Upper lobe of left lung (tissue), 6 donors: Measurements from ENCODE around the gene CDH13. TPM values are rescaled to one million over a fixed set of nuclear protein-coding genes. Genes with fewer than 3 reads are reported as not detected.

ENCODE experiments used
- ATAC-seq, 2 donors: fragments of 200-7000 bp; cut with Tn5 transposase; one replicate each; pipeline ENCODE4 v1.9.1; 2022; ENCODE audit warnings: mild to moderate bottlenecking in 2 of 2, moderate library complexity in 2 of 2; ENCODE audit not compliant: low FRiP score in 2 of 2
- DNase-seq, 2 donors: peaks; one replicate each; pipeline ENCODE4 v3.0.0-alpha.2; 2019 to 2020
- H3K27ac ChIP-seq, 4 donors: fragments of 200-600 bp; sonication (generic); one replicate each; pipeline ENCODE4 v1.5.1; 2016 to 2019
- H3K27me3 ChIP-seq, 4 donors: fragments of 200-600 bp; sonication (generic); one replicate each; pipeline ENCODE4 v1.5.1; 2017 to 2019
- H3K36me3 ChIP-seq, 4 donors: fragments of 200-600 bp; sonication (generic); one replicate each; pipeline ENCODE4 v1.5.1; 2016 to 2019
- H3K4me1 ChIP-seq, 4 donors: fragments of 200-600 bp; sonication (generic); one replicate each; pipeline ENCODE4 v1.5.1; 2018 to 2019
- H3K4me3 ChIP-seq, 4 donors: fragments of 200-600 bp; sonication (generic); one replicate each; pipeline ENCODE4 v1.5.1; 2017 to 2019; ENCODE audit warnings: mild to moderate bottlenecking in 2 of 4, moderate library complexity in 1 of 4
- H3K9me3 ChIP-seq, 4 donors: fragments of 200-600 bp; sonication (generic); one replicate each; pipeline ENCODE4 v1.5.1; 2018 to 2019
- EP300 ChIP-seq, 4 donors: sonication (generic); formaldehyde crosslinking; IDR thresholded peaks; one replicate each; pipeline ENCODE4 v1.5.1; 2017; ENCODE audit warnings: antibody characterized with exemption in 4 of 4, control low read depth in 2 of 4
- POLR2A ChIP-seq, 4 donors: fragments of 450-650 bp; IDR thresholded peaks; one replicate each; pipeline ENCODE4 v1.5.1; 2016 to 2017; ENCODE audit warnings: antibody characterized with exemption in 4 of 4, mild to moderate bottlenecking in 2 of 4
- POLR2AphosphoS5 ChIP-seq, 2 donors: sonication (generic); formaldehyde crosslinking; IDR thresholded peaks; one replicate each; pipeline ENCODE4 v1.5.1; 2017; ENCODE audit warnings: antibody characterized with exemption in 2 of 2
- WGBS, 2 donors: methylation state at CpG; one replicate each; pipeline ENCODE4 v1.1.5; 2017 to 2018; 5-methylcytosine and 5-hydroxymethylcytosine counted together
- total RNA-seq, 6 donors: library from RNA; depleted of rRNA in 4 of 6; stranded (reverse); fragments of >200 nt in 4 of 6; gene quantifications; one replicate each; pipeline versions ENCODE4 v1.1.0 to v1.2.1, GENCODE V29; 2016 to 2021
- TF ChIP-seq, protein P1 (sequence below), 6 experiments: fragments of 450-650 bp in 4 of 6; fragments of 200-600 bp in 2 of 6; sonication (generic) in 2 of 6; IDR thresholded peaks; one replicate each; pipeline ENCODE4 v1.5.1; 2016 to 2019; ENCODE audit warnings: antibody characterized with exemption in 6 of 6
- donor health status: DM: no; HTN: no; CAD: no; lungs with moderate emphysema.
- donor health status: DM: no; HTN: yes; CAD: no; lungs with severe emphysema.

The CDH13 gene
- total RNA-seq, 6 donors from 2014 or later, result 11.3 to 39.8 (median 19.9) TPM

GRCh38 chr16:83552930-83553329 lies 926.2 kb downstream of the CDH13 start:
- H3K27ac ChIP-seq, result no peak overlapping the region
- H3K9me3 ChIP-seq, result no peaks in the 10 kb centered on the region
- no peaks in the 10 kb centered on the region for H3K4me1 ChIP-seq
- no peaks in the 10 kb centered on the region for H3K27me3 ChIP-seq
- DNase-seq (no peak), ATAC-seq (no peak)
- no peaks in the 10 kb centered on the region for H3K36me3 ChIP-seq
- TF ChIP-seq EP300 (IDR thresholded peaks at IDR 0.05) (no peak), POLR2A (IDR thresholded peaks at IDR 0.05) (no peak), POLR2AphosphoS5 (IDR thresholded peaks at IDR 0.05) (no peak)
- TF ChIP-seq, protein P1, sequence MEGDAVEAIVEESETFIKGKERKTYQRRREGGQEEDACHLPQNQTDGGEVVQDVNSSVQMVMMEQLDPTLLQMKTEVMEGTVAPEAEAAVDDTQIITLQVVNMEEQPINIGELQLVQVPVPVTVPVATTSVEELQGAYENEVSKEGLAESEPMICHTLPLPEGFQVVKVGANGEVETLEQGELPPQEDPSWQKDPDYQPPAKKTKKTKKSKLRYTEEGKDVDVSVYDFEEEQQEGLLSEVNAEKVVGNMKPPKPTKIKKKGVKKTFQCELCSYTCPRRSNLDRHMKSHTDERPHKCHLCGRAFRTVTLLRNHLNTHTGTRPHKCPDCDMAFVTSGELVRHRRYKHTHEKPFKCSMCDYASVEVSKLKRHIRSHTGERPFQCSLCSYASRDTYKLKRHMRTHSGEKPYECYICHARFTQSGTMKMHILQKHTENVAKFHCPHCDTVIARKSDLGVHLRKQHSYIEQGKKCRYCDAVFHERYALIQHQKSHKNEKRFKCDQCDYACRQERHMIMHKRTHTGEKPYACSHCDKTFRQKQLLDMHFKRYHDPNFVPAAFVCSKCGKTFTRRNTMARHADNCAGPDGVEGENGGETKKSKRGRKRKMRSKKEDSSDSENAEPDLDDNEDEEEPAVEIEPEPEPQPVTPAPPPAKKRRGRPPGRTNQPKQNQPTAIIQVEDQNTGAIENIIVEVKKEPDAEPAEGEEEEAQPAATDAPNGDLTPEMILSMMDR (IDR thresholded peaks at IDR 0.05), result no peak
- no peak overlapping the region for H3K4me3 ChIP-seq
- 75 to 80% methylated on average over 10 of the region's 10 CpGs for WGBS, 2 donors

GRCh38 chr16:83554096-83554495 lies 927.3 kb downstream of the CDH13 start:
- TF ChIP-seq POLR2A (IDR thresholded peaks at IDR 0.05) (no peak), POLR2AphosphoS5 (IDR thresholded peaks at IDR 0.05) (no peak), EP300 (IDR thresholded peaks at IDR 0.05) (no peak)
- TF ChIP-seq, protein P1 (IDR thresholded peaks at IDR 0.05), result no peak
- no peaks in the 10 kb centered on the region for H3K9me3 ChIP-seq
- ATAC-seq, result no peak
- no peak for DNase-seq
- H3K4me3 ChIP-seq, result no peak overlapping the region
- H3K36me3 ChIP-seq, result no peaks in the 10 kb centered on the region
- H3K4me1 ChIP-seq, result no peaks in the 10 kb centered on the region
- H3K27ac ChIP-seq, result no peak overlapping the region
- no peaks in the 10 kb centered on the region for H3K27me3 ChIP-seq
- 69 to 75% methylated on average over 3 of the region's 3 CpGs for WGBS, 2 donors

DNA sequence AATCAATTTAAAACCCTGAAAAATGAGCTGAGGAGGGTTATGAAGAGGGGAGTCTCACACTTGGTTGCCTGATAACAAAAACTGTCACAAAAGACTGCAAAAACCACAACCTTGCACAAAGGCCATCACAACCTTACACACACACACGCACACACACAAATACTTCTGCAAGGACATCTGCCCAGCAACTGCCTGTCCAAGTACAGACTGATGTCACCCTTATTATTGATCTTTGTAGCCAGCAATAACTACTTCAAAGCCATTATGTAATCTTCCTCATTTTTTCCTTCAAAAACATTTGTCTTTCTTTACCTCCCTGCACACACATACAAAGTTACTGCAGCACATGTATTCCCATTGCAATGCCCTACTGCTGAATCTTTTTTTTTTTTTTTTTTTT lies 927.8 kb downstream of the CDH13 start:
- Histone ChIP-seq H3K9me3 (no peaks in the 10 kb centered on the region), H3K4me3 (no peak overlapping the region), H3K4me1 (no peaks in the 10 kb centered on the region), H3K27me3 (no peaks in the 10 kb centered on the region), H3K36me3 (no peaks in the 10 kb centered on the region), H3K27ac (no peak overlapping the region)
- WGBS, 2 donors, result 90 to 93% methylated on average over 1 of the region's 1 CpG
- DNase-seq, result no peak
- no peak for TF ChIP-seq POLR2A (IDR thresholded peaks at IDR 0.05)
- TF ChIP-seq, protein P1 (IDR thresholded peaks at IDR 0.05), result no peak
- no peak for TF ChIP-seq EP300 (IDR thresholded peaks at IDR 0.05)
- TF ChIP-seq POLR2AphosphoS5 (IDR thresholded peaks at IDR 0.05), result no peak
- ATAC-seq, result no peak

DNA sequence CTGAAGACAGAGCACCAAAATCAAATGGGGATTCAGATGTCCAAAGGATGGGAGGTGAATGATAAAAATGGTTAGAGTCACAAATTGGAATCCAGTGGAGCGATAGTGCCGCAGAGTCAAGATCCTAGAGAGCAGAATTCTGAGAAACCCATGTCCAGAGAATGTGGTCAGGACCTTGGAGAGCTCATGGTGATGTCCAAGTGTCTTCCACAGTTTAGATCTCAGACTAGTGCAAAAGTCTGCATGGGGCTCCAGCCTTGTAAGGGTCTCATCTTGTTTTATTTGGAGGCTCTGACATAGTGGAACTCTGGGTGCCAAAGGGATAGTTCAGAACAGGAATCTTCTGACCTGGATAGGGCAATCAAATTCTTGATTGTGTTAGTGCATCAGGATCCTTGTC lies 935.1 kb downstream of the CDH13 start:
- DNase-seq (no peak), ATAC-seq (no peak)
- Histone ChIP-seq H3K9me3 (no peaks in the 10 kb centered on the region), H3K27ac (no peak overlapping the region), H3K27me3 (no peaks in the 10 kb centered on the region), H3K36me3 (no peaks in the 10 kb centered on the region), H3K4me1 (no peaks in the 10 kb centered on the region), H3K4me3 (no peak overlapping the region)
- 92 to 96% methylated on average over 2 of the region's 2 CpGs for WGBS, 2 donors
- TF ChIP-seq POLR2A (IDR thresholded peaks at IDR 0.05) (no peak), EP300 (IDR thresholded peaks at IDR 0.05) (no peak), POLR2AphosphoS5 (IDR thresholded peaks at IDR 0.05) (no peak)
- TF ChIP-seq, protein P1 (IDR thresholded peaks at IDR 0.05), result no peak

DNA sequence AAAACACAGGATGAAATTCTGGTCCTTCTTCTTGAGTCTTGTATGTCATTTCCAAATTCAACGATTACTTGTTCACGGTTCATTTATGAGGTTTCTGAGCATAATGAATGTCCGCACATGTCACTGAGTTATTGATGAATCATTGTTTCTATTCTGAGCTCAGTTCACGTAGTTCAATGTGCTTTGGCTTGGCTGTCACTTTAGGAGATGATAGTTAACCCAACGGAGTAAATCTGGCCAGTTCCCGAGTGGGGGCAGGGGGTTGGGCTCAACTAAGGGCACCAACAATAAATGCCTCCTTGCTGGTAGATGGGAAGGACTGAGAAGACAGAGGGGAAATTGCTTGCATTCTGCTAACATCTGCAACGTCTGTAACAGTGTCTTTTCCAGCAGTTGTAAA lies 941.6 kb downstream of the CDH13 start:
- no peaks in the 10 kb centered on the region for H3K4me1 ChIP-seq
- TF ChIP-seq, protein P1 (IDR thresholded peaks at IDR 0.05), result no peak
- TF ChIP-seq EP300 (IDR thresholded peaks at IDR 0.05), result no peak
- no peak for TF ChIP-seq POLR2AphosphoS5 (IDR thresholded peaks at IDR 0.05)
- no peak for TF ChIP-seq POLR2A (IDR thresholded peaks at IDR 0.05)
- H3K4me3 ChIP-seq, result no peak overlapping the region
- DNase-seq, result no peak
- whole genome bisulfite sequencing, 2 donors, result 64 to 69% methylated on average over 7 of the region's 7 CpGs
- no peak overlapping the region for H3K27ac ChIP-seq
- no peaks in the 10 kb centered on the region for H3K36me3 ChIP-seq
- no peaks in the 10 kb centered on the region for H3K9me3 ChIP-seq
- ATAC-seq, result no peak
- H3K27me3 ChIP-seq, result no peaks in the 10 kb centered on the region
